ENCODE results near the gene NOTCH4. TPM values are rescaled to one million over a fixed set of nuclear protein-coding genes. Genes with fewer than 3 reads are reported as not detected.
A peak's percentile ranks its signal among the peaks of the same experiment; 100 is the strongest.

Gene NOTCH4
- total RNA-seq, 1 experiment from 2014 or later = 0.43 TPM

DNA sequence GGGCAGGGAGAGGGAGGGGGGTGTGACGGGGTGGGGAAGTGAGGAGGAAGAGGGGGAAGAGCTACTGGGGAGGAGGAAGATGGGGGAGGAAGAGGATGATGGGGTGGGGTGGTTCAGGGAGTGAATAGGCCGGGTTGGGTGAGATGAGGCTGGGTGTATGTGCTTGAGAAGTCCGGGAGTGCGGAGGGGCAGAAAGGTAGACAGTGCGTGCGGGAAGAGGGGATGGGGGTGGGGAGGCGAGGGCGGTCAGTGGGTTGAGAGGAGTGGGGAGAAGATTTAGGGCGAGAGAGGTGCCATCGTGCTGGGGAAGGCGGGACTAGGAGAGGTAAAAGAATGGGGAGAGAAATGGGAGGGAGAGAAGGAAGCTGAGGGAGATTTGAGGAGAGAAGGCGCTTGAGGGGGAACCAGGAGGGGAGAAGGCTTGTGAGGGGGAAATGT lies 30.9 kb upstream of the NOTCH4 start:
- Mint-ChIP-seq H3K36me3 (ENCODE audit: insufficient read depth, unreplicated experiment) (no peaks in the 10 kb centered on the region), H3K27me3 (ENCODE audit: insufficient read depth, unreplicated experiment) (no peaks in the 10 kb centered on the region), H3K4me1 (ENCODE audit: low read depth, unreplicated experiment) (no peaks in the 10 kb centered on the region), H3K27ac (ENCODE audit: unreplicated experiment) (no peak overlapping the region), H3K9me3 (ENCODE audit: unreplicated experiment) (peaks cover 15% of the 10 kb centered on the region), H3K4me3 (ENCODE audit: unreplicated experiment) (peak overlapping the region; percentile 31)
- TF ChIP-seq, protein P1, sequence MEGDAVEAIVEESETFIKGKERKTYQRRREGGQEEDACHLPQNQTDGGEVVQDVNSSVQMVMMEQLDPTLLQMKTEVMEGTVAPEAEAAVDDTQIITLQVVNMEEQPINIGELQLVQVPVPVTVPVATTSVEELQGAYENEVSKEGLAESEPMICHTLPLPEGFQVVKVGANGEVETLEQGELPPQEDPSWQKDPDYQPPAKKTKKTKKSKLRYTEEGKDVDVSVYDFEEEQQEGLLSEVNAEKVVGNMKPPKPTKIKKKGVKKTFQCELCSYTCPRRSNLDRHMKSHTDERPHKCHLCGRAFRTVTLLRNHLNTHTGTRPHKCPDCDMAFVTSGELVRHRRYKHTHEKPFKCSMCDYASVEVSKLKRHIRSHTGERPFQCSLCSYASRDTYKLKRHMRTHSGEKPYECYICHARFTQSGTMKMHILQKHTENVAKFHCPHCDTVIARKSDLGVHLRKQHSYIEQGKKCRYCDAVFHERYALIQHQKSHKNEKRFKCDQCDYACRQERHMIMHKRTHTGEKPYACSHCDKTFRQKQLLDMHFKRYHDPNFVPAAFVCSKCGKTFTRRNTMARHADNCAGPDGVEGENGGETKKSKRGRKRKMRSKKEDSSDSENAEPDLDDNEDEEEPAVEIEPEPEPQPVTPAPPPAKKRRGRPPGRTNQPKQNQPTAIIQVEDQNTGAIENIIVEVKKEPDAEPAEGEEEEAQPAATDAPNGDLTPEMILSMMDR (IDR thresholded peaks at IDR 0.05; ENCODE audit: insufficient read depth in 1 of 2, low read depth in 1 of 2, low read length in 1 of 2, severe bottlenecking in 1 of 2, unreplicated experiment in 1 of 2) = no peak
- Histone ChIP-seq H3K36me3 (ENCODE audit: control insufficient read depth, insufficient read depth, low read length) (no peaks in the 10 kb centered on the region), H3K4me1 (no peaks in the 10 kb centered on the region), H3K27me3 (replicated peaks; ENCODE audit: control insufficient read depth, insufficient read depth, low read length) (no peaks in the 10 kb centered on the region), H3K4me3 (ENCODE audit: low read depth, low read length) (no peak overlapping the region), H3K9me3 (0 out of 2 replicates have a peak, but pooled peaks cover 1% of the 10 kb centered on the region)
- no peak for DNase-seq
- intact Hi-C loops (cut with micrococcal nuclease; ENCODE audit: unreplicated experiment) = no loop called here
- BruUV-seq (replicated peaks) = no TSS peak
- ChIA-PET CTCF (no interaction called here), POLR2A (interaction anchor here (0.6 kb wide), 1 partner anchor 421 kb away, joined by 8 read pairs; no protein-coding TSS in a partner anchor)

DNA sequence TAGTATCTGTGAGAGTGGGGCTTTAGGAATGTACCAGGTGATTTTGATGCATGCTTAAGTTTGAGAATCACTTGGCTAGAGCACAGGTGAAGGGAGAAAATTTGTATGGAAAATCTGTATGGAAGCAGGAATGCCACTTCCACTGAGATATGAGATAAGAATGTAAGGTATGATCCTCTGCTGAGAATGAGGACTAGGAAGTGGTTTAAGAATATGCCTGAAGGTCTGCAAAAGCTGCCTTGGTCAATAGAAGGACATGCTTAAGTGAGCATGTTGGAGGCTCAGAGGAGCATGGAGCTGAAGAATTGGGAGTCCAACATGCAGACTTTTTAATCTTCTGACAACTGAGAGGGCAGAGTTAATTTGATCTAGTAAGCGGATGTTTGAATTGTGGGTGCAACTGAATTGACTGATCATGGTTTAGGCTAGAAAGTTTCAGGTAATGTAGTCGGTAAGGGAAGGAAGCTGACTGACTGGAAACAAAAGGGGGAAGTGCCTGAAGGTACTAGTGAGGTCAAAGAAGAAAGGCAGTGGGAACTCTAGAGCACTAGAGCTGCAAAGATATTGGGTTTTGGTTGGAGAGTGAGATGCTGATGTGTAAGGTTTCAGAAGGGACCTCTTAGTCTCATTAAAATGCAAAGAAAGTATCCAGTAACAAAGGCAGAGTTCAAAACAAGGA lies 28.6 kb upstream of the NOTCH4 start:
- TF ChIP-seq, protein P1 (IDR thresholded peaks at IDR 0.05; ENCODE audit: insufficient read depth in 1 of 2, low read depth in 1 of 2, low read length in 1 of 2, severe bottlenecking in 1 of 2, unreplicated experiment in 1 of 2) = no peak
- ChIA-PET CTCF (no interaction called here), POLR2A (no interaction called here)
- Mint-ChIP-seq H3K4me1 (ENCODE audit: low read depth, unreplicated experiment) (no peaks in the 10 kb centered on the region), H3K4me3 (ENCODE audit: unreplicated experiment) (no peak overlapping the region), H3K9me3 (ENCODE audit: unreplicated experiment) (peaks cover 11% of the 10 kb centered on the region), H3K36me3 (ENCODE audit: insufficient read depth, unreplicated experiment) (no peaks in the 10 kb centered on the region), H3K27ac (ENCODE audit: unreplicated experiment) (no peak overlapping the region), H3K27me3 (ENCODE audit: insufficient read depth, unreplicated experiment) (no peaks in the 10 kb centered on the region)
- no TSS peak for BruUV-seq (replicated peaks)
- intact Hi-C loops (cut with micrococcal nuclease; ENCODE audit: unreplicated experiment) = no loop called here
- Histone ChIP-seq H3K27me3 (replicated peaks; ENCODE audit: control insufficient read depth, insufficient read depth, low read length) (no peaks in the 10 kb centered on the region), H3K4me1 (no peaks in the 10 kb centered on the region), H3K9me3 (peaks cover 8% of the 10 kb centered on the region; the same call in 1 of the 2 replicates), H3K4me3 (ENCODE audit: low read depth, low read length) (no peak overlapping the region), H3K36me3 (ENCODE audit: control insufficient read depth, insufficient read depth, low read length) (no peaks in the 10 kb centered on the region)
- DNase-seq = no peak

DNA sequence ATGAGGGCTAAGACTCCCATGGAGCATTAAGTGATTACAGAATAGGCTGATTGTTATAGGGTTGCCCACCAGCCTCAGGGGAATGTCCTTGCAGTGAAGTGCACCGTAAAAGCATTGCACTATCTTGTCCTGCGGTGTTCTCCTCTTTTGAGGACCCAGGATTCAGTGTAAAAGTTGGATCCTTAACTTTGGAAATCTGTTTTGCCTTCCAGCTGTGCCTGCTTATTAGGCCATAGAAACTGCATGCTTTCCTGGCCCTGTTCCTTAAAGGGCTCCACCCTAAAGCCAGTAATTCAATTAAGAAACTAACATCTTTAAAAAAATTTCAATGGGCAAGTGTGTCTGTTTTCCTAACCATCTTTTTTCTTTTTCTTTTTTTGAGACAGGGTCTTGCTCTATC lies 25.4 kb upstream of the NOTCH4 start:
- intact Hi-C loops (cut with micrococcal nuclease; ENCODE audit: unreplicated experiment) = loop anchor here (5.0 to 10.0 kb wide), 3 partner anchors 48 to 546 kb away; no protein-coding TSS in a partner anchor
- no TSS peak for BruUV-seq (replicated peaks)
- peaks cover 11% of the 10 kb centered on the region for H3K9me3 Mint-ChIP-seq (ENCODE audit: unreplicated experiment)
- no peaks in the 10 kb centered on the region for H3K4me1 ChIP-seq
- no peaks in the 10 kb centered on the region for H3K36me3 Mint-ChIP-seq (ENCODE audit: insufficient read depth, unreplicated experiment)
- H3K4me3 Mint-ChIP-seq (ENCODE audit: unreplicated experiment) = no peak overlapping the region
- no peaks in the 10 kb centered on the region for H3K27me3 ChIP-seq (replicated peaks; ENCODE audit: control insufficient read depth, insufficient read depth, low read length)
- no peak for DNase-seq
- H3K36me3 ChIP-seq (ENCODE audit: control insufficient read depth, insufficient read depth, low read length) = no peaks in the 10 kb centered on the region
- H3K9me3 ChIP-seq = peaks cover 8% of the 10 kb centered on the region; the same call in 1 of the 2 replicates
- no peaks in the 10 kb centered on the region for H3K27me3 Mint-ChIP-seq (ENCODE audit: insufficient read depth, unreplicated experiment)
- peaks cover 7% of the 10 kb centered on the region for H3K4me1 Mint-ChIP-seq (ENCODE audit: low read depth, unreplicated experiment)
- H3K4me3 ChIP-seq (ENCODE audit: low read depth, low read length) = no peak overlapping the region
- no peak overlapping the region for H3K27ac Mint-ChIP-seq (ENCODE audit: unreplicated experiment)
- TF ChIP-seq, protein P1 (IDR thresholded peaks at IDR 0.05; ENCODE audit: insufficient read depth in 1 of 2, low read depth in 1 of 2, low read length in 1 of 2, severe bottlenecking in 1 of 2, unreplicated experiment in 1 of 2) = no peak
- POLR2A ChIA-PET = no interaction called here
- CTCF ChIA-PET = no interaction called here

Data from Caco-2 (cell line).